ENCODE measurements around the gene OR2AT4.

DNA sequence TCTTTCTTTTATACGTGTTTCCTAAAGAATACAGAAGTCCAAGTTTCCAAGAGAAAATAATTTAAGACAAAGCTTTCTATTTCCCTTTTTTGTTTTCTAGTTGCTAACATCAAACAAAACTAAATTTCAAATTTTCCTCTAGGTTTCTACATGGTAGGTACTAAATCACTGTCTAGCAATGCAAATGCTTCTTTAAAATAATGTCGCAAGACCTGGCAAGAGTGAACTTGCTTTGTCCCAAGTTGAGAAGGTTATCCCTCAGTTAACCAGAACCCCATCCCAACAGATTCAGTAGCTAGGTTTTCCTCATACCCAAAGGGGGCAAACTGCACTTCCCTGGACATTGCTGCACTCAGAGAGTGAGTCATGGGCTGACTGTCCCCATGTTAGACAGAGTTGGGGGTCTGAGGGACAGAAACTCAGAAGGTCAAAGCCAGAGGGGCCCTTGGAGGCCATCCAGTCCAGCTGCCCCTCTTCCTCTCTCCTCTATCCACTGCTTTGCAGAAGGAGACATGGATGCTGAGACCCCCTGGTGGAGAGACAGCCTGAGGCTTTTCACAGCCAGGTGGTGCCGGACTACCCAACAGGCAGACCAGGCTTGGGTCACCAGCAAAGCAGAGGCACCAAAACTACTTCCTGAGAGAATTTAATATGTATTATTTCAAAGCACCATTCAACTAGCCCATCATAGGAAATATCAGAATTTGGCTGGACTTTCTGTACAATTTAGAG, 23.1 kb downstream of the OR2AT4 start:
- TF ChIP-seq, protein P1, sequence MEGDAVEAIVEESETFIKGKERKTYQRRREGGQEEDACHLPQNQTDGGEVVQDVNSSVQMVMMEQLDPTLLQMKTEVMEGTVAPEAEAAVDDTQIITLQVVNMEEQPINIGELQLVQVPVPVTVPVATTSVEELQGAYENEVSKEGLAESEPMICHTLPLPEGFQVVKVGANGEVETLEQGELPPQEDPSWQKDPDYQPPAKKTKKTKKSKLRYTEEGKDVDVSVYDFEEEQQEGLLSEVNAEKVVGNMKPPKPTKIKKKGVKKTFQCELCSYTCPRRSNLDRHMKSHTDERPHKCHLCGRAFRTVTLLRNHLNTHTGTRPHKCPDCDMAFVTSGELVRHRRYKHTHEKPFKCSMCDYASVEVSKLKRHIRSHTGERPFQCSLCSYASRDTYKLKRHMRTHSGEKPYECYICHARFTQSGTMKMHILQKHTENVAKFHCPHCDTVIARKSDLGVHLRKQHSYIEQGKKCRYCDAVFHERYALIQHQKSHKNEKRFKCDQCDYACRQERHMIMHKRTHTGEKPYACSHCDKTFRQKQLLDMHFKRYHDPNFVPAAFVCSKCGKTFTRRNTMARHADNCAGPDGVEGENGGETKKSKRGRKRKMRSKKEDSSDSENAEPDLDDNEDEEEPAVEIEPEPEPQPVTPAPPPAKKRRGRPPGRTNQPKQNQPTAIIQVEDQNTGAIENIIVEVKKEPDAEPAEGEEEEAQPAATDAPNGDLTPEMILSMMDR (IDR thresholded peaks at IDR 0.05) = no peak
- TF ChIP-seq POLR2A (IDR thresholded peaks at IDR 0.05) (no peak), POLR2AphosphoS5 (IDR thresholded peaks at IDR 0.05) (no peak)
